HG03135 (cell line): ENCODE results near the gene DUSP1.
"Not testable (repeated sequence)": the region's sequence is repeated elsewhere in the genome, so short reads cannot be mapped to it uniquely, and the experiment has no call there.

Source experiments
- ATAC-seq: cut with Tn5 transposase; IDR thresholded peaks from one replicate; pipeline ENCODE4 v1.9.1; 2021; ENCODE audit warnings: mild to moderate bottlenecking, moderate library complexity; ENCODE audit not compliant: unreplicated experiment

DUSP1 gene

GRCh38 chr5:172798422-172799215, 27.6 kb upstream of the DUSP1 start:
- ATAC-seq = no peak

DNA sequence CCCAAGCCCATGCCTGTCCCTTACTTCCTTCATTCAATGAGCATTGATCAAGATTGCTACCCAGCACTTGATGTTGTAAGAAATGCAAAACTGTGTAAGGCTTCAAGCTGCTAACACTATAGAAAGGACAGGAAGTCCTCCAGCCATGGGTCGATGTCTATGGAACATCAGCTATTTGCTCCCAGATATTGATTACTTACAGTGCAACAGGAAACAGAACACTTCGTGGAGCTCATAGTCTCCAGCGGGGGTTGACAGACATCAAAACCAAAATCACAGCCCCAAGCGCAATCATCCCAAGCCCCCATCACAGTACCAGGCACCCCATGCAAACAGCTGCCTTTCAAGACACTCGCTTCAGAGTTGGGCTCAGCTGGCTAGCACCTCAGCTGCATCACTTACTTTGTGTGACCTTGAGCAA, 26.8 kb upstream of the DUSP1 start:
- no peak for ATAC-seq

- ATAC-seq = no peak
Measured at GRCh38 chr5:172796306-172796705, 25.3 kb upstream of the DUSP1 start.

- ATAC-seq = no peak
Measured at GRCh38 chr5:172795318-172795977, 24.5 kb upstream of the DUSP1 start.

- no peak for ATAC-seq
Measured at GRCh38 chr5:172793577-172794488, 22.8 kb upstream of the DUSP1 start.

GRCh38 chr5:172792701-172793570, 21.9 kb upstream of the DUSP1 start:
- ATAC-seq = no peak

DNA sequence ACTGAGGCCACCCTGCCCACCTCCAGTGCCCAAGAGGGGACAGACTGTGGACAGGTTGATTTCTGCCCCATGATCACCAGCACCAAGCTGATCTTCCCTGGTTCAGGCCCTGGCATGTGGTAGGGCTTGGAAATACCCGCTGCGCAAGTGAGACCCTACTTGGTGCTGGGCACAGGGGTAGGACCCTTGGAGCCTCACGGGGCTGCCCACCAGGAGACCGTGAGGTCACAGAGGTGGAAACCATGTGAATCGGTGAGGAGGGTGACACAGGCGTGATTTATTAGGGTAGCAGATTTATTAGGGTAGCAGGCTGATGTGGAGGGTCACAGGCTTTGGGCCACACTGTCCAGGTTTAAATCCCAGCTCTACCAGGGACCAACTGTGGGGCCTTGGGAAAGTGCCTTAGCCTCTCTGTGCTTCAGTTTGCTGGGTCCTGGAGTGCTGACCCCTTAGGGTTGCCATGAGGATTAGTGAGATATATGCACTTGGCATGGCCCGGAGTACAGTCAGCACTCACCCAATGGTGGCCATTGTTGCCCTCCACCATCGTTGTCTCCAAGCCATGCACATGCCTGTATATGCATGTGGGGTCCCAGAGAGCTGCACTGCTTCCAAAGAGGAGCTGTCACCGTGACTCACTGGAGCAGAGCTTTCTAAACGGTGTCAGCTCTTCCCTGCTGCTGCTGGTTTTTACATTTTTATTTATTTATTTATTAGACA, 20.9 kb upstream of the DUSP1 start:
- ATAC-seq = no peak

- ATAC-seq = no peak
Measured at GRCh38 chr5:172791286-172791685, 20.3 kb upstream of the DUSP1 start.

DNA sequence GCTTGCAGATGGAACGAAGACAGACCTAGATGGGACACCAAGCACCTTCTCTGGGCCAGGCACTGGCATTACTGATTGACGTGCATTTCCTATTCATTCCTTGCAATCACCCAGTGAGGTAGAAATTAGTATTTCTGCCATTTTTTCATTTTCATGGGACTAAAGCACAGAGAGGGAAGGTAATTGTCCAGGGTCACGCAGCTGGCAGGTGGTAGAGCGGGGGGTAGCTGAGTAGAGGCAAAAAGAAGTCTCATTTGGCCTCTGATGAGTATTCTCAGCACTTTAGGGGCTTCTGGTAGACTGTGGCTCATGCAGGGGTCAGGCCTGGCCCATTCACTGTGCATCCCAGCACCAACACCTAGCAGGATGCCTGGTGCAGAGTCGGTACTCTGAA, 19.5 kb upstream of the DUSP1 start:
- ATAC-seq = no peak

DNA sequence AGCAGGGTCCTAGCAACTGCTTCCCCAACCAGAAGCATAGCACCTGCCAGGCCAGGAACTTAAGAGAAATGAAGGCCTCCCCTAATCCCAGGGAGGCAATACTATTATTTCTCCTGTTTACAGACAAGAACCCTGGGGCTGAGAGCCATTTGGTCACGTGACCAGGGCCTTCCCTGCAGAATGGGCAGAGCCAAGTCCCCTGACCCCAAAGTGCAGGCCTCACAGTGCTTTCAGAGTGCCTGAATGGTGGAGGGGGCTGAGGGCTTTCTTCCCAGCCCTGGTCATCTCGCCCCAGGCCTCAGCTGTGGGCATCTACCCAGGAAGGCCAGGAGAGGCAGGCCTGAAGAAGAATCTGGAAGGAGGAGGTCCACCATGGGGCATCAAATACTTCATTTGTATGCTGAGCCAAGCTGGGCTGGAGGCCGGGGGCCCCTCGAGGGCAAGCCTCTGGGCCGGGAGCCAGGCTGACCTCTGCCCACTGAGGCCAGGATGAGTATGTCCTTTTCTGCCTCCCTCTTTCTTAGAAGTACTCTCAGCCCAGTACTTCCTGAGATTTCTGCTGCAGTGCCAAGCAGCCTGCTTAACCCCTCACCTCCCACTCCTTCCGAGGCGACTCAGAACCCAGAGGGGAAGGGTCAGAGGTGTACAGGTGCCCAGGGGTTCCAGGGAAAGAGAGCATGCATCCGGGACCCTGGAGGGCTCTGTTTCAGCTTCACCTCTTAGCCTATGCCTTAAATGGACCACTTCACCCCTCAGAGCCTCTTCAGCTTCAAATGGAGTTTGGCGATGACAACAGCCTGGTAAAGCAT, 18.9 kb upstream of the DUSP1 start:
- no peak for ATAC-seq

- ATAC-seq = no peak
Measured at GRCh38 chr5:172788771-172789686, 18.0 kb upstream of the DUSP1 start.

GRCh38 chr5:172787538-172787937, 16.5 kb upstream of the DUSP1 start:
- not testable (repeated sequence) for ATAC-seq

GRCh38 chr5:172786736-172787462, 15.9 kb upstream of the DUSP1 start:
- no peak for ATAC-seq

GRCh38 chr5:172785429-172786088, 14.6 kb upstream of the DUSP1 start:
- no peak for ATAC-seq

DNA sequence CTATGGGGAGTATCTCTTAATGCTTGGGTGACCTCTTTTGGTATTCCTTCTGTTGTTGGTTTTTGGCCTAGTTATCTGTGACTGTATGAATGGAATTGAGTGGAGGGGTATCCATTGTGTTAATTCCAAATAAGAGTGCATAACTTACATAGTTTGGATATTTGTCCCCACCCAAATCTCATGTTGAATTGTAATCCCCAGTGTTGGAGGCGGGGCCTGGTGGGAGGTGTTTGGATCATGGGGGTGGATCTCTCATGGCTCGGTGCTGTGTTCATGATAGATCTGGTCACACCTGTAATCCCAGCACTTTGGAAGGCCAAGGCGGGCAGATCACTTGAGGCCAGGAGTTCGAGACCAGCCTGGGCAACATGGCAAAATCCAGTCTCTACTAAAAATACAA, 13.2 kb upstream of the DUSP1 start:
- not testable (repeated sequence) for ATAC-seq

DNA sequence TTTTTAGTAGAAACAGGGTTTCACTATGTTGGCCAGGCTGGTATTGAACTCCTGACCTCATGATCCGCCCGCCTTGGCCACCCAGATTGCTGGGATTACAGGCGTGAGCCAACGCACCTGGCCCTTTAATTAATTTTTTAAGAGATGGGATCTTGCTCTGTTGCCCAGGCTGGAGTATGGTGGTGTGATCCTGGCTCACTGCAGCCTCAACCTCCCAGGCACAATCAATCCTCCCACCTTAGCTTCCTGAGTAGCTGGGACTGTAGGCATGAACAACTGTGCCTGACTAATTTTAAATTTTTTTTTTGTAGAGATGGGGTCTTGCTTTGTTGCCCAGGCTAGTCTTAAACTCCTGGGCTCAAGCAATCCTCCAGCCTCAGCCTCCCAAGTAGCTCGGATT, 12.3 kb upstream of the DUSP1 start:
- not testable (repeated sequence) for ATAC-seq
